Cardiac fibroblast (primary cell): ENCODE data around the gene BTLA.
"Not testable (repeated sequence)": the region's sequence is repeated elsewhere in the genome, so short reads cannot be mapped to it uniquely, and the experiment has no call there.

Experiments
- DNase-seq, 2 donors: peaks; one replicate each; pipeline versions ENCODE4 v3.0.0 to v3.0.0-alpha.2; 2010; ENCODE audit warnings: low read depth in 2 of 2
- H3K4me3 ChIP-seq, 2 donors: replicated peaks in 1 of 2; 1 replicate in 1 of 2; 2 replicates in 1 of 2; pipeline ENCODE4 v1.5.1; 2011; ENCODE audit warnings: low read depth in 2 of 2, low read length in 2 of 2, mild to moderate bottlenecking in 2 of 2, moderate library complexity in 1 of 2
- TF ChIP-seq, protein P1 (sequence below): IDR thresholded peaks from one replicate; pipeline ENCODE4 v1.5.1; 2011; ENCODE audit warnings: low read depth, mild to moderate bottlenecking, low read length, inconsistent platforms

Gene BTLA, protein sequence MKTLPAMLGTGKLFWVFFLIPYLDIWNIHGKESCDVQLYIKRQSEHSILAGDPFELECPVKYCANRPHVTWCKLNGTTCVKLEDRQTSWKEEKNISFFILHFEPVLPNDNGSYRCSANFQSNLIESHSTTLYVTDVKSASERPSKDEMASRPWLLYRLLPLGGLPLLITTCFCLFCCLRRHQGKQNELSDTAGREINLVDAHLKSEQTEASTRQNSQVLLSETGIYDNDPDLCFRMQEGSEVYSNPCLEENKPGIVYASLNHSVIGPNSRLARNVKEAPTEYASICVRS

DNA sequence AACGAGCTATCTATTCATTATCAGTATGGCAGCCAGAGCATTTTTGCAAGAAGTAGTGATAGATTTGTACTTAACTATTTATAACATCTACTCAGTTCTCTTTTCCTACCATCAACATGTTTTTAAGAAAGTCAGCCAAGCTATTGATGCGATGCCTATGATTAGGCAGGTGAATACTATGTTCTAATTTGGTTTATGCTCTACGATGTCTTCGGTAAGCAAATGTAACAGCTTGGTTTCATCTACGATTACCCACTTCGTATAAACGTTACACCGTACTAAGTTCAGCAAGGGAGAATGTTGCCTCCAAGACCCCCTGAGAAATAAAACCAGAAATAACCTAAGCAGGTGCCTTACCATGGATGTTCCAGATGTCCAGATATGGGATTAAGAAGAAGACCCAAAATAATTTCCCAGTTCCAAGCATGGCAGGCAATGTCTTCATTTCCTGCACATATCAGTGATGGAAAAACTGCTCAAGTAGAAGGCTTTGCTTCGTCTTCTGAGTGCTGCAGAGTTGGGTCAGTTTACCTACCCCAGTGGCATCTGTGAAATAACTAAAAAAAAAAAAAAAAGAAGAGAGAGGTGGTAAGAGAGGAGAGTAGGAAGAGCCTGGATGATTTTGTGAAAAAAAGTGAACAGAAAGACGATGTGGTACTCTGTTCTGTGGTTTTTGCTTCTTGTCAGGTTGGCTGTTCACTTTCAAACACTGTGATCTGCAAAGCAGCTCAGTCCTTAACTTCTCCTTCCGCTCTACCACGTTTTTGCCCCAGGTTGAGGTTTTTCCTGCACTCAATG, at the start of gene BTLA:
BTLA (minus strand) TSS at position 559 of the 798 bp plus-strand sequence; CDS start at position 445, 114 bp downstream.
- DNase-seq = no peak
- H3K4me3 ChIP-seq = no peak within 1 kb of the TSS
- TF ChIP-seq, protein P1, sequence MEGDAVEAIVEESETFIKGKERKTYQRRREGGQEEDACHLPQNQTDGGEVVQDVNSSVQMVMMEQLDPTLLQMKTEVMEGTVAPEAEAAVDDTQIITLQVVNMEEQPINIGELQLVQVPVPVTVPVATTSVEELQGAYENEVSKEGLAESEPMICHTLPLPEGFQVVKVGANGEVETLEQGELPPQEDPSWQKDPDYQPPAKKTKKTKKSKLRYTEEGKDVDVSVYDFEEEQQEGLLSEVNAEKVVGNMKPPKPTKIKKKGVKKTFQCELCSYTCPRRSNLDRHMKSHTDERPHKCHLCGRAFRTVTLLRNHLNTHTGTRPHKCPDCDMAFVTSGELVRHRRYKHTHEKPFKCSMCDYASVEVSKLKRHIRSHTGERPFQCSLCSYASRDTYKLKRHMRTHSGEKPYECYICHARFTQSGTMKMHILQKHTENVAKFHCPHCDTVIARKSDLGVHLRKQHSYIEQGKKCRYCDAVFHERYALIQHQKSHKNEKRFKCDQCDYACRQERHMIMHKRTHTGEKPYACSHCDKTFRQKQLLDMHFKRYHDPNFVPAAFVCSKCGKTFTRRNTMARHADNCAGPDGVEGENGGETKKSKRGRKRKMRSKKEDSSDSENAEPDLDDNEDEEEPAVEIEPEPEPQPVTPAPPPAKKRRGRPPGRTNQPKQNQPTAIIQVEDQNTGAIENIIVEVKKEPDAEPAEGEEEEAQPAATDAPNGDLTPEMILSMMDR = no peak

DNA sequence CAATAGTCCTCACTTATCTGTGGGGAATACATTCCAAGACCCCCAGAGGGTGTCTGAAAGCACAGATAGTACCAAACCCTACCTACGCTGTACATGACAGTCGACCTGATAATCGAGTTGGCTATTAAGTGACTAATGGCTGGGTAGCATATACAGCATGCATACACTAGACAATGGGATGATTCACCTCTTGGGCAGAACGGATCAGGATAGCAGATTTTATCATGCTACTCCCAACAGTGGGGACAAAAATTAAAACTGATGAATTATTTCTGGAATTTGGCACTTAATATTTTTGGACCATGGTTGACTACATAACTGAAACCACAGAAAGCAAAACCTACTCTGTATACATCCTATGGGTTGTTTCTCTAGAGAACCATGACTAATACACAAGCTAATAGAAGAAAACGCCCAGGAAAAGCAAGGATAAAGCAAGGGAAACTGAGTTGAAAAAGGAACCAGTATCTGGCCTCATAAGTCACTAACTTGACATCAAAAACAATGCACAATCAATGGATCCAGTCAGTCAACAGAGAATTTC, 47.0 kb upstream of the BTLA start:
- no peak overlapping the region for H3K4me3 ChIP-seq
- peak; percentile 5 to 67 for DNase-seq
- TF ChIP-seq, protein P1 = no peak

DNA sequence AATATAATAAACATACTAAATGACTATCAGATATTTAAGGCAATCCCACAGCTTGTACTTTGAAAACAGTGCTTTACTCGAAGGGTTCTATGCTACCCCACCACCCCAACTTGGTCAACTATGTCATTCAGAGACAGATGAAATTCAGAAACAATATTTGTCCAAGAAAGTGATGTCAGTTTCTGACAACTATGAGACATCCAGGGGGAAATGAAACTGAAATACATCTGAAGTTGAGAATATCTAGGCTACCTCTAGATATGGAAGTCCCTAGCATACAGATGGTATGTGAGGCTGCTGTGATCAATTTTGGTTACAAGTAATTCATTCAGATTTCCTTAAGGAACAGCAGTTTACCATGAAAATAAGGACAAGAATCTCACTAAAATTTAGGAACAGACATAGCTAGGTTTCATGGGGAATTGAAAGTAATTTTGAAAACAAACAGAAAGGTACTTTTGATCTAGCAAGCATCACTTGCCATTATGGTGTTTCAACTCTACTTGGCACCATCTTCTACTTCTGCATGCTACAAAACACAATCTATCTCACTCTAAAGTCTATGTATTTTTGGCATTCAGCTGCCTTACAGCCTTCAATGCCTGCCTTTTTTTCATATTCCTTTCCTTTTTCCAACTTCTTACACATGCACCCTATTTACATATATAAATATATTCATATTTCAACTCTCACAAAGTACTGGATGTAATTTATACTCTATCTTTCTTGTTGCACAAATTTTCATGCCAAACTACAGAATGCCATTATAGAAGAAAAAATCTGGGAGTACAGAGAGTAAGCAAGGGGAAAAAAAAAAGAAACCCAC, 40.8 kb upstream of the BTLA start:
- H3K4me3 ChIP-seq = no peak overlapping the region
- TF ChIP-seq, protein P1 = no peak
- DNase-seq = no peak

DNA sequence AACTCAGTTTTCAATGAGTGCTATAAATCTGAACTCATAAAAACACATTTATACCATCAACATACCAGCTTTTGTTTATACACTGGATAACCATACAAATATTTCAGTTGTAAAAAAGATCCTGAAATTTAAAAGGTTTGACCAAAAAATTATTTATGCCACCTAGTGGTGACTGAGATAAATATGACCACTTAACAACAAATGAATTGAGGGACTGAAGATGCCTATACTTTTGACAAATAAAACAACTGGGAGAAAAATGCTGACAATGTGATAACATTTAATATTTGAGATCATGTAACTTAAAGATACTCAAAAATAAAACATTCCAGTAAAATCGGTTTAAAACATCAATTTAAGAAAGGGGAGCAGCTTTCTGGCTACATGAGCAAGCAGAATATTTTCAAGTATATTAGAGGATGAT, 32.1 kb upstream of the BTLA start:
- peak; percentile 66 to 67 for DNase-seq
- H3K4me3 ChIP-seq = no peak overlapping the region
- TF ChIP-seq, protein P1 = peak; percentile 18

DNA sequence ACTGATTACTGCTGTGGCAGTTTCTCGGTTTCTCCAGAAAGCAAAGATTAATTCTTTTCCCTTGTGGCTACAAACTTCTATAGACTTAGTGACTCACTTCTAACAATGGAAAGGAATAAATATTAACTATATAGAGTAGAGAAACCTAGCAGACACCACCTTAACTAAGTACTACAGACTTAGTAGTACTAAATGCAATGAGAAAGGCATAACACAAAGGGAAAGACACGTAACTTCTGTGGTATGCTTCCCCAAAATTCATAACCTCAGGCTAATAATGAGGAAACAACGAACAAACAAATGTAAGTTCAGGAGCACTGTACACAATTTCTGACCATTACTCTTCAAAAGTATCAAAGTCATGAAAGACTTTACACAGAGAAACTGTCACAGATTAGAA, 31.3 kb upstream of the BTLA start:
- no peak for DNase-seq
- H3K4me3 ChIP-seq = no peak overlapping the region
- TF ChIP-seq, protein P1 = no peak

DNA sequence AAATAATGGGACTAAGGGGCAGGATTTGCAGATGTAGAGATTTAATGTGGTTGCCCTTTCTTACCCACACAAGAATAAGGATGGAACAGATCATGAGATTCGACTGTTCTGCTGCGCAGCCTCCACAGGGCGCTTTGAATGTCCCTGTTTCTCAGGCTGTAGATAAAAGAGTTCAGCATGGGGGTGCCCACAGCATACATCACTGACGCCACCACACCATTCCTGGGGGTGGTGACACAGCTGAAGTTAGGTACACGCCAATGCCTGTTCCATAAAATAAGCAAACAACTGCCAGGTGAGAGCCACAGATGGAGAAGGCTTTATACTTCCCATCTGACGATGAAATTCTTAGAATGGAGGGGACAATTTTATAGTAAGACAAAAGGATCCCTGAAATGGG, 24.9 kb upstream of the BTLA start:
- H3K4me3 ChIP-seq, DNase-seq: not testable (repeated sequence)
